Ovary (tissue), 9 donors: ENCODE measurements around the gene FFAR4. TPM values are rescaled to one million over a fixed set of nuclear protein-coding genes. Genes with fewer than 3 reads are reported as not detected.

Experiments
- DNase-seq, 5 donors: peaks; one replicate each; pipeline ENCODE4 v3.0.0-alpha.2; 2019 to 2020
- H3K27ac ChIP-seq, 2 donors: fragments of 200-600 bp; one replicate each; pipeline versions ENCODE4 v1.5.1 to v1.8.0; 2019 to 2022
- H3K27me3 ChIP-seq: fragments of 200-600 bp; one replicate; pipeline ENCODE4 v1.8.0; 2022
- H3K36me3 ChIP-seq: fragments of 200-600 bp; sonication (generic); one replicate; pipeline ENCODE4 v1.5.1; 2019
- H3K4me1 ChIP-seq: one replicate; pipeline ENCODE4 v1.8.1; 2013; ENCODE audit warnings: mild to moderate bottlenecking, moderate library complexity; ENCODE audit not compliant: insufficient read depth
- H3K4me3 ChIP-seq: fragments of 200-600 bp; sonication (generic); one replicate; pipeline ENCODE4 v1.5.1; 2017
- H3K9me3 ChIP-seq, 2 donors: fragments of 200-600 bp in 1 of 2; sonication (generic) in 1 of 2; one replicate each; pipeline versions ENCODE4 v1.5.1 to v1.8.1; 2013 to 2019; ENCODE audit warnings: mild to moderate bottlenecking in 1 of 2, moderate library complexity in 1 of 2
- CTCF ChIP-seq, 3 donors: fragments of 450-650 bp in 2 of 3; fragments of 200-600 bp in 1 of 3; IDR thresholded peaks; one replicate each; pipeline versions ENCODE4 v1.5.1 to v1.8.0; 2016 to 2022; ENCODE audit warnings: antibody characterized with exemption in 3 of 3, mild to moderate bottlenecking in 1 of 3
- EP300 ChIP-seq: sonication (generic); formaldehyde crosslinking; IDR thresholded peaks from one replicate; pipeline ENCODE4 v1.6.1; 2017; ENCODE audit warnings: antibody characterized with exemption
- POLR2A ChIP-seq: fragments of 450-650 bp; IDR thresholded peaks from one replicate; pipeline ENCODE4 v1.6.1; 2017; ENCODE audit warnings: antibody characterized with exemption, mild to moderate bottlenecking, moderate library complexity
- WGBS, 3 donors: extraction: QIAGEN DNeasy Blood & Tissue Kit in 1 of 3; methylation state at CpG; one replicate each; pipeline versions ENCODE4 v1.1.5 to v1.1.7; 2013 to 2017; 5-methylcytosine and 5-hydroxymethylcytosine counted together
- intact Hi-C, 4 donors: fragments of 100-400 bp; cut with DNase I; formaldehyde crosslinking; loops; one replicate each; pipeline versions ENCODE4 v1.11.0 to v1.15.1; 2022 to 2023
- polyA plus RNA-seq, 2 donors: library from polyadenylated mRNA; stranded (reverse); fragments of 200-250 nt in 1 of 2; fragments of 350-450 nt in 1 of 2; fragmentation: Illumina TruSeq in 1 of 2; extraction: RNeasy Lipid Tissue Mini Kit (QIAGEN cat#74804) in 1 of 2; gene quantifications; one replicate each; pipeline ENCODE4 v1.2.3, GENCODE V29; 2013 to 2014
- total RNA-seq, 7 donors: library from RNA; depleted of rRNA in 2 of 7; stranded (reverse); fragments of >200 nt in 2 of 7; fragmentation: NEBNext Ultra II Directional in 3 of 7; extraction: Animal tissue kit (Norgen Biotek cat#: 25700) in 3 of 7; gene quantifications; one replicate each; pipeline versions ENCODE4 v1.1.0 to v1.2.4, GENCODE V29; 2016 to 2023
- donor health status: DM: no; HTN: no; CAD: no; lungs with moderate emphysema.
- donor health status: DM: no; HTN: no; CAD: no.
- donor health status: Bipolar disorder and iron deficiency.
- donor health status: DM: yes; HTN: yes; CAD: no.
- donor health status: DM: no; HTN: no; CAD: no.
- donor health status: DM: yes; HTN: yes; CAD: no.

FFAR4 gene
- total and polyA plus RNA-seq, 9 donors = 0.07 to 3.7 (median 0.28) TPM; not detected in 4

- Histone ChIP-seq H3K27me3 (no peaks in the 10 kb centered on the region), H3K27ac (no peak overlapping the region), H3K4me1 (no peaks in the 10 kb centered on the region), H3K4me3 (no peak overlapping the region), H3K9me3 (no peaks in the 10 kb centered on the region), H3K36me3 (no peaks in the 10 kb centered on the region)
- TF ChIP-seq CTCF (IDR thresholded peaks at IDR 0.05) (no peak), POLR2A (no peak), EP300 (no peak)
- WGBS, 3 donors = 72 to 90% (median 86%) methylated on average over 5 of the region's 5 CpGs
- intact Hi-C loops = no loop called here
- no peak for DNase-seq
Observed at GRCh38 chr10:93548376-93549071, 17.9 kb upstream of the FFAR4 start.

GRCh38 chr10:93550606-93551005 is 15.9 kb upstream of the FFAR4 start:
- H3K27me3 ChIP-seq = no peaks in the 10 kb centered on the region

DNA sequence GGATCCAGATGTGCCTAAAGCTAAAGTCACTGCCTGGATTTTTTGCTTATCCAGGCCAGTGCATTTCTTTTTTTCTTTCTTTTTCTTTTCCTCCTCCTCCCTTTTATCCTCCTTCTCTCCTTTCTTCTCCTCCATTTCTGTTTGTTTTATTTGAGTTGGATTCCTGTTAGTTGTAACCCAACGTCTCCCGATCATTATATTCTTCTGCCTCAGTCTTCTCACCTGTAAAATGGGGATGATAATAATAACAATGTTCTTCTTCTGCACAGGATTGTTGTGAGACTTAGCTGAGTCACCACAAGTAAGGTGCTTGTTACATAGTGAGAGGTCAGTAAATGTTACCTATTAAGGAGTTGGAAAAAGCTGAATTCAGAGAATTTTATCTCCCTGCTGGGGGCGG is 13.7 kb upstream of the FFAR4 start:
- H3K27ac ChIP-seq = no peak overlapping the region
- no peak overlapping the region for H3K4me3 ChIP-seq
- intact Hi-C loops = no loop called here
- H3K9me3 ChIP-seq = no peaks in the 10 kb centered on the region
- H3K4me1 ChIP-seq = no peaks in the 10 kb centered on the region
- H3K36me3 ChIP-seq = no peaks in the 10 kb centered on the region
- 82 to 88% (median 84%) methylated on average over 3 of the region's 3 CpGs for WGBS, 3 donors
- no peak for TF ChIP-seq EP300
- DNase-seq = no peak
- no peaks in the 10 kb centered on the region for H3K27me3 ChIP-seq

More at GRCh38 chr10:93550606-93551005, 15.9 kb upstream of the FFAR4 start:
- Histone ChIP-seq H3K4me1 (no peaks in the 10 kb centered on the region), H3K27ac (no peak overlapping the region), H3K9me3 (no peaks in the 10 kb centered on the region), H3K36me3 (no peaks in the 10 kb centered on the region), H3K4me3 (no peak overlapping the region)
- no peak for DNase-seq
- intact Hi-C loops = no loop called here
- TF ChIP-seq CTCF (IDR thresholded peaks at IDR 0.05) = no peak
- no peak for TF ChIP-seq EP300
- TF ChIP-seq POLR2A = no peak
- WGBS, 3 donors = 78 to 86% (median 79%) methylated on average over 4 of the region's 4 CpGs

- no peak for TF ChIP-seq CTCF (IDR thresholded peaks at IDR 0.05)
- TF ChIP-seq EP300 = no peak
- TF ChIP-seq POLR2A = no peak
- intact Hi-C loops = no loop called here
- no peaks in the 10 kb centered on the region for H3K27me3 ChIP-seq
- no peaks in the 10 kb centered on the region for H3K36me3 ChIP-seq
- H3K4me1 ChIP-seq = no peaks in the 10 kb centered on the region
- no peak overlapping the region for H3K4me3 ChIP-seq
- WGBS, 3 donors = 76 to 83% (median 80%) methylated on average over 8 of the region's 8 CpGs
- DNase-seq = no peak
- no peak overlapping the region for H3K27ac ChIP-seq
- no peaks in the 10 kb centered on the region for H3K9me3 ChIP-seq
Observed at GRCh38 chr10:93553482-93554315, 12.8 kb upstream of the FFAR4 start.

GRCh38 chr10:93554316-93554663 is 12.2 kb upstream of the FFAR4 start:
- H3K27ac ChIP-seq = no peak overlapping the region
- H3K36me3 ChIP-seq = no peaks in the 10 kb centered on the region
- H3K27me3 ChIP-seq = no peaks in the 10 kb centered on the region
- intact Hi-C loops = no loop called here
- no peak overlapping the region for H3K4me3 ChIP-seq
- no peak for DNase-seq
- TF ChIP-seq EP300 (no peak), POLR2A (no peak), CTCF (IDR thresholded peaks at IDR 0.05) (no peak)
- no peaks in the 10 kb centered on the region for H3K4me1 ChIP-seq
- 85 to 100% (median 87%) methylated on average over 1 of the region's 1 CpG for whole genome bisulfite sequencing, 3 donors
- no peaks in the 10 kb centered on the region for H3K9me3 ChIP-seq
